H1 (cell line): ENCODE data around the gene EPHA1. TPM values are rescaled to one million over a fixed set of nuclear protein-coding genes. Genes with fewer than 3 reads are reported as not detected.

Experiments used
- CEBPB ChIP-seq: IDR thresholded peaks from 2 replicates; pipeline ENCODE4 v1.6.1; 2012; ENCODE audit warnings: low read depth, low read length
- CHD7 ChIP-seq: fragments of 300-600 bp; sonication (generic); IDR thresholded peaks from 2 replicates; pipeline ENCODE4 v1.7.1; 2012; ENCODE audit warnings: low read length, moderate library complexity, mild to moderate bottlenecking, inconsistent platforms; ENCODE audit not compliant: insufficient replicate concordance
- KDM4A ChIP-seq: IDR thresholded peaks from one replicate; pipeline ENCODE4 v1.7.1; 2012; ENCODE audit warnings: low read depth, mild to moderate bottlenecking, moderate library complexity, low read length, inconsistent platforms; ENCODE audit not compliant: severe bottlenecking
- NRF1 ChIP-seq: IDR thresholded peaks from 2 replicates; pipeline ENCODE4 v1.6.1; 2011; ENCODE audit warnings: mild to moderate bottlenecking, low read depth, low read length, improper control_type of control experiment
- POLR2A ChIP-seq, 2 experiments: IDR thresholded peaks; 1 replicate in 1 of 2; 2 replicates in 1 of 2; pipeline ENCODE4 v1.6.1; 2011; ENCODE audit warnings: low read depth in 2 of 2, low read length in 2 of 2, mild to moderate bottlenecking in 2 of 2; ENCODE audit errors: control extremely low read depth in 1 of 2
- POU5F1 ChIP-seq: IDR thresholded peaks from 2 replicates; pipeline ENCODE4 v1.6.1; 2011; ENCODE audit warnings: low read depth, mild to moderate bottlenecking, low read length, moderate library complexity
- RNF2 ChIP-seq: fragments of 200-900, 300-1000 bp; sonication (generic); IDR thresholded peaks from 2 replicates; pipeline ENCODE4 v1.7.1; 2016; ENCODE audit warnings: borderline replicate concordance, low read depth, mild to moderate bottlenecking, antibody characterized with exemption, low read length; ENCODE audit not compliant: poor library complexity, severe bottlenecking; ENCODE audit errors: missing control alignments
- SIN3A ChIP-seq, 2 experiments: IDR thresholded peaks in 1 of 2; conservative IDR thresholded peaks in 1 of 2; 2 replicates each; pipeline ENCODE4 v1.6.1; 2011 to 2012; ENCODE audit warnings: low read length in 2 of 2, improper control_type of control experiment in 1 of 2, low read depth in 1 of 2, mild to moderate bottlenecking in 1 of 2
- SP1 ChIP-seq: IDR thresholded peaks from 2 replicates; pipeline ENCODE4 v1.6.1; 2011; ENCODE audit warnings: low read depth, low read length
- TBP ChIP-seq: IDR thresholded peaks from 2 replicates; pipeline ENCODE4 v1.6.1; 2011; ENCODE audit warnings: low read depth, low read length, improper control_type of control experiment
- polyA plus RNA-seq, 7 experiments: library from polyadenylated mRNA; depleted of rRNA in 3 of 7; stranded (reverse) in 5 of 7; unstranded in 2 of 7; fragments of >200 nt in 5 of 7; fragments of 200-250 nt in 2 of 7; gene quantifications; 1 replicate in 5 of 7; 2 replicates in 1 of 7; 4 replicates in 1 of 7; pipeline versions ENCODE4 v1.2.1 to v1.2.3, GENCODE V29; 2011 to 2013; ENCODE audit warnings: missing spikeins in 2 of 7, mixed read lengths in 2 of 7
- total RNA-seq: library from RNA; stranded (reverse); fragmentation: NEBNext Ultra II Directional; extraction: Animal tissue kit (Norgen Biotek cat#: 25700); gene quantifications from 2 replicates; pipeline ENCODE4 v1.2.1, GENCODE V29; 2021

EPHA1 gene
- total and polyA plus RNA-seq, 2 of the 8 experiments (the other 6 are each of a cell fraction or from before 2014, with no cell fraction given): 86.5 to 133 TPM

GRCh38 chr7:143381427-143382125, 27.1 kb downstream of the EPHA1 start (continued):
- no peak for TF ChIP-seq CHD7
- no peak for TF ChIP-seq CEBPB
- no peak; the same call in 1 of the 2 replicates for TF ChIP-seq TBP
- no peak for TF ChIP-seq RNF2
- TF ChIP-seq SP1: no peak
- TF ChIP-seq POU5F1: no peak
- TF ChIP-seq POLR2A (IDR thresholded peaks at IDR 0.05; ENCODE audit: control extremely low read depth in 1 of 2, low read depth in 2 of 2, low read length in 2 of 2): no peak
- no peak for TF ChIP-seq KDM4A
- peak; percentile 11 to 18; a peak in 1 of 4 replicates for TF ChIP-seq SIN3A (conservative IDR thresholded peaks at IDR 0.05 in 1 of 2, IDR thresholded peaks at IDR 0.05 in 1 of 2; ENCODE audit: low read depth in 1 of 2, low read length in 2 of 2)
- no peak for TF ChIP-seq NRF1
